ENCODE results near the gene SDF2L1. TPM values are rescaled to one million over a fixed set of nuclear protein-coding genes. Genes with fewer than 3 reads are reported as not detected.
"Not testable (repeated sequence)": the region's sequence is repeated elsewhere in the genome, so short reads cannot be mapped to it uniquely, and the experiment has no call there.

SDF2L1 gene
- total RNA-seq, 1 donor from 2014 or later = 43.3 TPM

GRCh38 chr22:21641417-21641788, 699 bp upstream of the SDF2L1 start:
- peak overlapping the region; percentile 86 for H3K27ac Mint-ChIP-seq
- POLR2A ChIA-PET = interaction anchor here (1.3 to 3.5 kb wide), 7 partner anchors 10 to 659 kb away, joined by 3 to 110 read pairs (median 7); partner anchors contain the start of genes CCDC116, LZTR1, PPIL2 and UBE2L3
- no peaks in the 10 kb centered on the region for H3K27me3 Mint-ChIP-seq
- CTCF ChIA-PET = interaction anchor here (1.7 to 3.7 kb wide), 3 partner anchors 11 to 312 kb away, joined by 4 to 65 read pairs (median 6); partner anchors contain the start of genes CCDC116 and YDJC
- no peaks in the 10 kb centered on the region for H3K9me3 Mint-ChIP-seq
- ATAC-seq (ENCODE audit: low read depth) (no peak), DNase-seq (no peak)
- peaks cover 20% of the 10 kb centered on the region for H3K36me3 Mint-ChIP-seq (ENCODE audit: low read depth)
- H3K4me3 Mint-ChIP-seq = peak overlapping the region; percentile 89
- peaks cover 23% of the 10 kb centered on the region for H3K4me1 Mint-ChIP-seq
- no peak for TF ChIP-seq CTCF (IDR thresholded peaks at IDR 0.05)
- intact Hi-C loops (cut with micrococcal nuclease) = loop anchor here (5.0 kb wide), 1 partner anchor 54 kb away; no protein-coding TSS in a partner anchor

- Mint-ChIP-seq H3K4me1 (peaks cover 27% of the 10 kb centered on the region), H3K9me3 (no peaks in the 10 kb centered on the region), H3K27me3 (no peaks in the 10 kb centered on the region), H3K27ac (peak overlapping the region; percentile 88), H3K36me3 (ENCODE audit: low read depth) (peaks cover 24% of the 10 kb centered on the region), H3K4me3 (peak overlapping the region; percentile 89)
- POLR2A ChIA-PET = interaction anchor here (0.6 to 3.5 kb wide), 12 partner anchors 9 to 661 kb away, joined by 3 to 110 read pairs (median 4); partner anchors contain the start of genes CCDC116, LZTR1, PPIL2 and UBE2L3
- CTCF ChIA-PET = interaction anchor here (1.0 to 3.7 kb wide), 6 partner anchors 9 to 311 kb away, joined by 3 to 65 read pairs (median 5); partner anchors contain the start of genes CCDC116 and YDJC
- TF ChIP-seq CTCF (IDR thresholded peaks at IDR 0.05) = no peak
- DNase-seq (peak; percentile 49), ATAC-seq (ENCODE audit: low read depth) (no peak)
- intact Hi-C loops (cut with micrococcal nuclease) = loop anchor here (1.0 to 5.0 kb wide), 3 partner anchors 9 to 56 kb away; partner anchors contain the start of gene YDJC
Observed at GRCh38 chr22:21642584-21643448, 714 bp downstream of the SDF2L1 start.

- Mint-ChIP-seq H3K36me3 (ENCODE audit: low read depth) (peaks cover 24% of the 10 kb centered on the region), H3K4me3 (peak overlapping the region; percentile 89), H3K27me3 (no peaks in the 10 kb centered on the region), H3K27ac (peak overlapping the region; percentile 88), H3K4me1 (peaks cover 27% of the 10 kb centered on the region), H3K9me3 (no peaks in the 10 kb centered on the region)
- no peak for TF ChIP-seq CTCF (IDR thresholded peaks at IDR 0.05)
- intact Hi-C loops (cut with micrococcal nuclease) = loop anchor here (5.0 kb wide), 1 partner anchor 56 kb away; no protein-coding TSS in a partner anchor
- ATAC-seq (ENCODE audit: low read depth) (no peak), DNase-seq (no peak)
- ChIA-PET CTCF (interaction anchor here (1.0 to 3.7 kb wide), 3 partner anchors 10 to 68 kb away, joined by 3 to 65 read pairs (median 3); partner anchors contain the start of genes CCDC116 and YDJC), POLR2A (interaction anchor here (0.9 to 3.5 kb wide), 4 partner anchors 8 to 23 kb away, joined by 3 to 110 read pairs (median 22); partner anchors contain the start of genes CCDC116, PPIL2 and YDJC)
Observed at GRCh38 chr22:21643533-21644357, 1.6 kb downstream of the SDF2L1 start.

GRCh38 chr22:21645513-21645912, 3.4 kb downstream of the SDF2L1 start:
- peaks cover 27% of the 10 kb centered on the region for H3K4me1 Mint-ChIP-seq
- intact Hi-C loops (cut with micrococcal nuclease); DNase-seq; H3K27ac Mint-ChIP-seq; H3K27me3 Mint-ChIP-seq; H3K9me3 Mint-ChIP-seq; ATAC-seq (ENCODE audit: low read depth); H3K4me3 Mint-ChIP-seq: not testable (repeated sequence)
- ChIA-PET CTCF (interaction anchor here (3.0 kb wide), 1 partner anchor 17 kb away, joined by 27 read pairs; the partner anchor contains the start of gene YDJC), POLR2A (interaction anchor here (0.7 to 1.2 kb wide), 2 partner anchors 16 to 63 kb away, joined by 3 to 4 read pairs; no protein-coding TSS in a partner anchor)
- H3K36me3 Mint-ChIP-seq (ENCODE audit: low read depth) = peaks cover 24% of the 10 kb centered on the region

All from activated B cell treated with CpG ODN at 0.5 μM for 24 hours (primary cell).